ENCODE measurements around the gene STX7.
A peak's percentile ranks its signal among the peaks of the same experiment; 100 is the strongest.

The STX7 gene

DNA sequence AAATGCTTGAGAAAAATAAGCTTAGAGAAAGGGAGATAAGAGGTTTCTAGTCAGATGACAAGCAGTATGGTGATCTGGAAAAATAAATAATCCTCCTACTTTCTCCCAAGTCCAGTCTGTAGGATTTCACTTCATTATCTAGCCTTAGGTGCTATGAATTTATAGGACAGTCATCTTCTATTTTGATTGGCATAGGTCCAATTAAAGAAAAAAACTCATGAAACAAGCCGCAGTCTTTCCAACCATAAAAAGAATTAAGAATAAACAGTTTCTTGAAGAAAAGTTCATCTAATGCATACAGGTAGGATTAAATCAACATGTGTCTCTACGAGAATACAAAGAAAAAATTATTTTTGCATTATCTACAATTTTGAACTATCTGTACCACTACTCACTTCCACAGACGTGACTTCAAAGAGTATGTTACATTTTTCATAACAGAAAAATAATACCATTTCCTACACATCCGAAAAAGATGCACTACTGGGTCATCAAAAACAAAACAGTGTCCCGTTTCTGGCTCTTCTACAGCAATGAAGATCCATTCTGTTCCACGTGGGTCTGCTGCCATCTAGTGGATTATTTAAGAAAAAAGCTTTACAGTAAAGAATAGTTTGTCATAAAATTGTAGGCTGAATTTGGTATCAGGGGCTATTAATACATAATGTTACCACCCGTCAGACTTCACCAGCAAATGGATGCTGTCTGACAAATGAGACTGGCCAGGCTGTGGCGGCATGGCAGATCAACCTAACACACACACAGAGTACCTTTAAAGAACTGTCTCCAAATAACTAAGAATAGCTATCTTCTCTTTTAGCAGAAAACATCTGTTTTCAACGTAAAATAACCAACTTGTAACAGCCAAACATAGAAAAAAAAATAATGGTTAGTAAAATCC is 28.9 kb downstream of the STX7 start:
- Histone ChIP-seq H3K27me3 (no peaks in the 10 kb centered on the region), H3K9me3 (no peaks in the 10 kb centered on the region), H3K36me3 (peaks cover 14% of the 10 kb centered on the region), H3K4me1 (ENCODE audit: control insufficient read depth in 1 of 2, insufficient read depth in 1 of 2, low read depth in 1 of 2, low read length in 1 of 2) (peaks cover 5 to 15% of the 10 kb centered on the region in 2 experiments), H3K4me3 (ENCODE audit: low read depth in 1 of 2, low read length in 1 of 2) (no peak overlapping the region), H3K27ac (peak overlapping the region; percentile 21)
- TF ChIP-seq, protein P1, sequence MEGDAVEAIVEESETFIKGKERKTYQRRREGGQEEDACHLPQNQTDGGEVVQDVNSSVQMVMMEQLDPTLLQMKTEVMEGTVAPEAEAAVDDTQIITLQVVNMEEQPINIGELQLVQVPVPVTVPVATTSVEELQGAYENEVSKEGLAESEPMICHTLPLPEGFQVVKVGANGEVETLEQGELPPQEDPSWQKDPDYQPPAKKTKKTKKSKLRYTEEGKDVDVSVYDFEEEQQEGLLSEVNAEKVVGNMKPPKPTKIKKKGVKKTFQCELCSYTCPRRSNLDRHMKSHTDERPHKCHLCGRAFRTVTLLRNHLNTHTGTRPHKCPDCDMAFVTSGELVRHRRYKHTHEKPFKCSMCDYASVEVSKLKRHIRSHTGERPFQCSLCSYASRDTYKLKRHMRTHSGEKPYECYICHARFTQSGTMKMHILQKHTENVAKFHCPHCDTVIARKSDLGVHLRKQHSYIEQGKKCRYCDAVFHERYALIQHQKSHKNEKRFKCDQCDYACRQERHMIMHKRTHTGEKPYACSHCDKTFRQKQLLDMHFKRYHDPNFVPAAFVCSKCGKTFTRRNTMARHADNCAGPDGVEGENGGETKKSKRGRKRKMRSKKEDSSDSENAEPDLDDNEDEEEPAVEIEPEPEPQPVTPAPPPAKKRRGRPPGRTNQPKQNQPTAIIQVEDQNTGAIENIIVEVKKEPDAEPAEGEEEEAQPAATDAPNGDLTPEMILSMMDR (IDR thresholded peaks at IDR 0.05): peak; percentile 29

DNA sequence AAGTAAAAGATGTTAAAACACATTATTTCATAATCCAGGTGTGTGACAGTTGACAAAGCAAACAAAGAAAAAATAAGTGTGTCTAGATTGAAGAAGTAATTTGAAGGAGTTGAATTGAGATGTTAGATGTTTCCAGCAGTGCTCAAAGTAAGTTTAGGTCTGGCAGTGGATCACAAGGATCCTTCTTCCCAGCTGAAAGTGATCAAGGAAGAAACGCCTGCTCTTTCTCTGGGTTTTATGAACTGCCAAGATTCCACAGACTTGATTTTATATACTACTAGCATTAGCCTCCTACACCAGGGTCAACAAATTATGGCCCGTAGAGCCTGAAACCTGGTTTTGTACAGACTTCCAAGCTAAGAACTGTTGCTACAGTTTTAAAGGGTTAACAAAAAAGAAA is 30.3 kb downstream of the STX7 start:
- peaks cover 0 to 11% of the 10 kb centered on the region in 2 experiments for H3K4me1 ChIP-seq (ENCODE audit: control insufficient read depth in 1 of 2, insufficient read depth in 1 of 2, low read depth in 1 of 2, low read length in 1 of 2)
- H3K9me3 ChIP-seq: no peaks in the 10 kb centered on the region
- H3K27ac ChIP-seq: no peak overlapping the region
- TF ChIP-seq, protein P1 (IDR thresholded peaks at IDR 0.05): no peak
- H3K27me3 ChIP-seq: no peaks in the 10 kb centered on the region
- H3K36me3 ChIP-seq: peaks cover 14% of the 10 kb centered on the region
- no peak overlapping the region for H3K4me3 ChIP-seq (ENCODE audit: low read depth in 1 of 2, low read length in 1 of 2)

DNA sequence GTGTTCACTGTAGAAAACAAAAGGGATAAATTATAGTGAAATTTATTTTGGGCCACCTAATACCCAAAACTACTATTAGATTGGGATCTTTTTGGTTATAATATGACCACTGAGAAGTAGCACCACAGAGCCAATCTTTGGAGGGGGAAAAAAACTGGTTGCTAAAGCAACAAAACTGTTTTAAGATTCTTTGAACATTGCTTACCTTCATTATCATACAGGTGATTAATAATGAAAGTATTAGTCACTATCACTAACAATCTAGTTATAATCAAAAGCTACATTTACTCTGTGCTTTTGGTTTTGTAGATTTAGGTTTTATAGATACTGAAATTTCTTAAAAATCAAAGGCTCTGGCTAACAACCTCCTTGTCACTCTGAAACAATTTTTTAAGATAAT is 31.7 kb downstream of the STX7 start:
- peaks cover 14% of the 10 kb centered on the region for H3K36me3 ChIP-seq

DNA sequence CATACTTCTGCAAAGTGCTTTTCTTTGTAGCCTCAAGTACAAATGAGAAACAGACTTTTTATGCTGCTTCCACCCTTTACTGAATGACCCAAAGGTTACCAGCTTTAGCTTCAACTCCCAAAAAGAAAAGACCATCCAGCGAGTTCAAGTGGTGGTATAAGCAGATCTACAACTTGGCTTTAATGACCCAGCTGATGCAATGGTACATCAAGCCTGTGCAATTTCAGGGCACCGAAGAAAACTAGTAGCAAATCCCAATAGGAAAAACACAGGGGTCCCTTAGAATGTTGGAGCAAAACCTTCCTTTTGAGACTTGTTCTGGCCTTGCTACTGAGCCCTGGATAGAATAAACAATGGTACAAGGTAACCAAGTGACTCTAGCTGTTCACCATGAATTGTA is 33.8 kb downstream of the STX7 start:
- Histone ChIP-seq H3K9me3 (no peaks in the 10 kb centered on the region), H3K4me1 (ENCODE audit: control insufficient read depth in 1 of 2, insufficient read depth in 1 of 2, low read depth in 1 of 2, low read length in 1 of 2) (peaks cover 0 to 3% of the 10 kb centered on the region in 2 experiments), H3K27me3 (no peaks in the 10 kb centered on the region), H3K36me3 (peaks cover 25% of the 10 kb centered on the region), H3K4me3 (ENCODE audit: low read depth in 1 of 2, low read length in 1 of 2) (no peak overlapping the region), H3K27ac (no peak overlapping the region)
- TF ChIP-seq, protein P1 (IDR thresholded peaks at IDR 0.05): no peak

More for the DNA sequence above, 31.7 kb downstream of the STX7 start:
- Histone ChIP-seq H3K27me3 (no peaks in the 10 kb centered on the region), H3K4me1 (ENCODE audit: control insufficient read depth in 1 of 2, insufficient read depth in 1 of 2, low read depth in 1 of 2, low read length in 1 of 2) (peaks cover 0 to 11% of the 10 kb centered on the region in 2 experiments), H3K27ac (no peak overlapping the region), H3K9me3 (no peaks in the 10 kb centered on the region), H3K4me3 (ENCODE audit: low read depth in 1 of 2, low read length in 1 of 2) (no peak overlapping the region)
- TF ChIP-seq, protein P1 (IDR thresholded peaks at IDR 0.05): no peak

DNA sequence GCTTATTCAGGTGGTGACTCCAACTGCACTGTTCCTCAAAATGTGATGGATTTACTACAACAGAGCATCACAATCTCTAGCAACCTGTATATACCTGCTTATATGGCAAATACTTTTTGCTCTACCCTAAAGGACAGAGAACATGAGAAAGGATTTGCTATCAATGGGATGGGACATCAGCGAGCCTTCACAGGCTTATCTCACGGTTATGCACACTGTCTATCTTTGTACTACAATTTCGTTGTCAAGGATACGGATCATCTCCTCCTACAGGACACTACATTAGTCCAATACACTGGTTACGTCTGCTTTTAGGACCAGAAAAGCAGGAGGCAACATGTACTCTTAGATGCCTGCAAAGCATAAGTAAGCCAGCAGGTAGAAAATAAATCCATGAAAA is 34.2 kb downstream of the STX7 start:
- Histone ChIP-seq H3K4me3 (ENCODE audit: low read depth in 1 of 2, low read length in 1 of 2) (no peak overlapping the region), H3K27me3 (no peaks in the 10 kb centered on the region), H3K4me1 (ENCODE audit: control insufficient read depth in 1 of 2, insufficient read depth in 1 of 2, low read depth in 1 of 2, low read length in 1 of 2) (no peaks in the 10 kb centered on the region), H3K9me3 (no peaks in the 10 kb centered on the region), H3K27ac (no peak overlapping the region), H3K36me3 (peaks cover 28% of the 10 kb centered on the region)
- TF ChIP-seq, protein P1 (IDR thresholded peaks at IDR 0.05): no peak
